ENCODE results near the gene YBX1.

GRCh38 chr1:42692461-42692860 is 10.2 kb downstream of the YBX1 start:
- TF ChIP-seq, protein P1, sequence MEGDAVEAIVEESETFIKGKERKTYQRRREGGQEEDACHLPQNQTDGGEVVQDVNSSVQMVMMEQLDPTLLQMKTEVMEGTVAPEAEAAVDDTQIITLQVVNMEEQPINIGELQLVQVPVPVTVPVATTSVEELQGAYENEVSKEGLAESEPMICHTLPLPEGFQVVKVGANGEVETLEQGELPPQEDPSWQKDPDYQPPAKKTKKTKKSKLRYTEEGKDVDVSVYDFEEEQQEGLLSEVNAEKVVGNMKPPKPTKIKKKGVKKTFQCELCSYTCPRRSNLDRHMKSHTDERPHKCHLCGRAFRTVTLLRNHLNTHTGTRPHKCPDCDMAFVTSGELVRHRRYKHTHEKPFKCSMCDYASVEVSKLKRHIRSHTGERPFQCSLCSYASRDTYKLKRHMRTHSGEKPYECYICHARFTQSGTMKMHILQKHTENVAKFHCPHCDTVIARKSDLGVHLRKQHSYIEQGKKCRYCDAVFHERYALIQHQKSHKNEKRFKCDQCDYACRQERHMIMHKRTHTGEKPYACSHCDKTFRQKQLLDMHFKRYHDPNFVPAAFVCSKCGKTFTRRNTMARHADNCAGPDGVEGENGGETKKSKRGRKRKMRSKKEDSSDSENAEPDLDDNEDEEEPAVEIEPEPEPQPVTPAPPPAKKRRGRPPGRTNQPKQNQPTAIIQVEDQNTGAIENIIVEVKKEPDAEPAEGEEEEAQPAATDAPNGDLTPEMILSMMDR (IDR thresholded peaks at IDR 0.05): no peak
- no peak for TF ChIP-seq POLR2A (IDR thresholded peaks at IDR 0.05)
